HuH-7 (cell line): ENCODE measurements around the gene AQP5.

ENCODE experiments used
- DNase-seq: peaks from one replicate; pipeline ENCODE4 v3.0.0; 2011; ENCODE audit warnings: low spot score

AQP5 gene

GRCh38 chr12:49950273-49951251, 11.1 kb upstream of the AQP5 start, which contains the start of gene AQP2:
Gene AQP2 (plus strand): TSS chr12:49950737. CDS start chr12:49950831, 94 bp downstream.
- DNase-seq: no peak

DNA sequence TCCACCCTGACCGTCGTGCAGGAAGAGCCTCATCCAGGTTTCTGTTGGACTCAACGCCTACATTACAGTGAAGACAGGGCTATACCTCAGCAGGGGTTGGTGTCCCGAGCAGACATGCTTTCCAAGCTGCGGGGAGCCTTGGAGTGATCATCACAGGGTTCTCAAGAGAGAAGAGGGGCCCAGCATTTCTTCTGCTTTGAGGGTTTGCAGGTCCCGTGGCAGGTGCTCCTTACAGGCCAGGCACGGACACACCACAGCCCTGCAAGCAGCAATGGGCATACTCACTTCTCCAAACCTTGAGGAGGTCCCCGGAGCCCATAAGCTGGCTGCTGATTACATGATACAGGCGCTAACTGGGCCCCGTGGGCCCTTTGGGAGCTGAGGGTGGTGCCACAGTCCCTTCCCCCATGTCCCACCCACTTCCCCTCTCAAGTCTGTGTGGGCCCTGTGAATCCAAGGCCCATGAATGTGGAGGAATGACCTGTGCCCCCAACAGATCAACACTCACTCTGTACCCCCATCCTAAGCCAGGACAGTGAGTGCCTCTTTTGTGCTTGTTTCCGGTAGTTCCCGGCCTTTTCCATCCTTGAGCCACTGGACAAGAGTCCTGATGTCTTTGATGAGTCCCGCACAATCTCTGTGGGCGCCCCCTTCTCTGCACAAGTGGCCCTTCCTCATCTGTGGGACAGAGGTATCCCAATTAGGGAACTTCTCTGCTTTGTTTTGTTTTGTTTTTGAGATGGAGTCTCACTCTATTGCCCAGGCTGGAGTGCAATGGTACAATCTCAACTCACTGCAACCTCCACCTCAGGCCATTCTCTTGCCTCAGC, 10.0 kb upstream of the AQP5 start:
- DNase-seq: no peak

DNA sequence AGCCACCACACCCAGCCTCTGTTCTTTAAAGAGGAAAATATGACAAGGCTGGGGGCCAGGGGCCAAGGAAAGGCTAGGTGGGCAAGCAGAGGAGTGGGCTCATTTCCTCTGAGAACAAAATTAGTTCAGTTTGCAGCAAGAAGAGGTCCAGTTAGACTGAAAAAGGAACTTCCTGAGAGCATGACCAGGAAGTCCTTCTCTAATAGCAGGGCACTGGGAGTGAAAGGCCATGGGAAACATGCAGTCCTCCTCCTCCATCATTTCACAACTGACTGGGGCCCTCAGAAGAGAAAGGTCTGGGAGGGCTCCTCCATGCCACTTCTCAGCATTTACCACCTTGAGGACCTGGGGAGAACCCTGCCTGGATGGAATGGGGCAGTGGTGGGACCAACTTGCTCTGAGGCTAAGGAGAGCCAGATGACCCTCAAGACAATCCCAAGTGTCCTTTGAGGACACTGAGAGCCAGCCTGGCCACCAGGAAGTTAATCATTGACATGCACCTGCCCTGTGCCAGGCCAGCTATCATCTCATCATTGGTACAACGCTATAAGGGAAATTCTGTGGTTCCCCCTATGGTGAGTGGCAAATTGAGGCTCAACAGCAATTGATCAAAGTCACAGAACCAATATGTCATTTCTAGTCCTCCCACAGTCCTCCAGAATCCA, 9.1 kb upstream of the AQP5 start:
- DNase-seq: no peak

GRCh38 chr12:49953151-49953550, 8.5 kb upstream of the AQP5 start:
- DNase-seq: no peak

DNA sequence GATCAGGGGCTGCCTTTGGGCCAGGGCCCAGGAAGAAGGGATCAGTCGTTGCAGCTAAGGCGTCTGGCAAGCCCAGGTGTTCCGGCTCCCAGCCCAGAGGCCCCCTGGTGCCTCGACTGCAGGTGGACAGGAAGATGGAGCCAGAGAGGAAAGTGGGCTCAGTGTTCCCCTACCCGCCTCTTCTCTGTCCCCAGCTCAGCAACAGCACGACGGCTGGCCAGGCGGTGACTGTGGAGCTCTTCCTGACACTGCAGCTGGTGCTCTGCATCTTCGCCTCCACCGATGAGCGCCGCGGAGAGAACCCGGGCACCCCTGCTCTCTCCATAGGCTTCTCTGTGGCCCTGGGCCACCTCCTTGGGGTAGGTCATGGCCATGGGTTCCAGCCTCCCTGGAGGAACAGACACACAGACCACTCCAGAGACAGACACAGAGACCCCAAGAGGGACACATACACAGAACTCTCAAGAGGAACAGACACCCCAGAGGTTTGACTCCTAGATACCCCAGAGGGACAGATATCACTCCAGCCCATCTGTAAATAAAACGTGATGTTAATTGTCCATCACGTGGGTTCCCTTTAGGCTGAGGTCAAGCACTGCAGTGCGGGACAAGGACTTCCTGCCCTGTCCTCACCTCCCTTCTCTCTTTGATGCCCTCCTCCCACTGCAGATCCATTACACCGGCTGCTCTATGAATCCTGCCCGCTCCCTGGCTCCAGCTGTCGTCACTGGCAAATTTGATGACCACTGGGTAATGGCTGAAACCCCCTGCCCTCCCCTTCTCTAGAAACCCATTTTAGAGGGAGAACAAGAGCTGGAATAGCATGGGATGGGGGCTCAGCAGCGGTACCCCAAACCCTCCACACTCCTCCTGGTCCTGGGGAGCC, 7.5 kb upstream of the AQP5 start:
- DNase-seq: no peak

- DNase-seq: no peak
These were observed 6.5 kb upstream of the AQP5 start for GRCh38 chr12:49954863-49955830.

GRCh38 chr12:49955899-49956662, 5.6 kb upstream of the AQP5 start:
- no peak for DNase-seq

DNA sequence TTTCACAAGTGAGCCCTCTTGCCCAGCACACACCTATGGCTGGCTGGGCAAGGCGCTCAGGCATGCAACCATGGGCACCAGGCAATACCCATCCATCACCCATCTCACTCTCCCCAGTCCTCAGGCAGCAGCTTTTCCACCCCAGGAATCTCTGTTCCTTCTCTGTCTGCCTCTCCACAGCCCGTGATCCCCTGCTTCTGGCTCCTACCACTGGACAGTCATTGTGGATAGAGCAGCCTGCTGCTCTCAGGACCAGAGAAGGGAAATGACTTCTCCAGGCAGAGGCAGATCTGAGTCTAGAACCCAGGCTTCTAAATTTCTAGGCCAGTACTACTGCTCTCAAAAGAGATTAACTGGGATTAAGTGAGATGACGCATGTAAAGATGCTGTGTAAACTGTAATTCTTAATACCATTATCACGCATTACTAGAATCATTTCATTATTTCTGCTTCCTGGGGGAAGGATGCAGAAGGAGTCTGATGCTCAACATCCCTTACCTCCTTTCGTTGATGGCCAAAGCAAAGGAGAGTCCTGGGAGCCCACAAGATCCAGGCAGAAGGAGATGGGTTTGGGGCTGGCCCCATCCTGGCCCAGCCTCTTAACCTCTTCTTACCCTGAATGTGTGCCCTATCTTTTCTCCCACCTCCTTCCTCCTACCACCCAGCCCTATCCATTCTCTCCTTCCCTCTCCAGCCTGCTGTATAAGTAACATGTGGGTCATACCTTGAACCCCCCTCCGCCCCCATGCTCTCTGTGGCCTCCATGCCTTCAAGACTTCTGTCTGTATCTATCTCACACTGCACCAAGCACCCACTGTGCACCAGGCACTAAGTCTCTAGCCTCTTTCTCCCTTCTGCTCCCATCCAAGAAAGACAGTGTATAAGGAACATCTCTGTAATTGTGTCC, 4.8 kb upstream of the AQP5 start:
- no peak for DNase-seq

DNA sequence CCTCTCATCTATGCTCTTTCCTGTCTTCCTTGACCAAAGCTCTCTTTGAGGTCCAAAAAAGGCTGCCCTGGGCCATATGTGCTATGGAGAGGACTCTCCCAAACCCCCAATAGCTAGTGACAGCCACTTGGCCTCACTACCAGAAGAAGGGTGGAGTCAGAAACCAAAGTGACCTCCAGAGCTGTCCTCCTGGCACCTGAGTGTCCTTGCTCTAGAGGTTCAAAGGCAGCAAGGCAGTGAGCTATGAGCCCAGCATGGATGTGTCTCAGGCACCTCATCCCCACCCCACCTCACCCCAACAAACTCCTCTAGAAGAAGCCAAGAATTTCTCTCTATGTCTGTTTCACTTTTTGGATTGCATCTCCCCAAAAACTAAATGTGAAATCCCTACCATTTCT, 4.1 kb upstream of the AQP5 start:
- no peak for DNase-seq

- DNase-seq: no peak
These were observed 1.8 kb upstream of the AQP5 start for GRCh38 chr12:49959685-49960473.

DNA sequence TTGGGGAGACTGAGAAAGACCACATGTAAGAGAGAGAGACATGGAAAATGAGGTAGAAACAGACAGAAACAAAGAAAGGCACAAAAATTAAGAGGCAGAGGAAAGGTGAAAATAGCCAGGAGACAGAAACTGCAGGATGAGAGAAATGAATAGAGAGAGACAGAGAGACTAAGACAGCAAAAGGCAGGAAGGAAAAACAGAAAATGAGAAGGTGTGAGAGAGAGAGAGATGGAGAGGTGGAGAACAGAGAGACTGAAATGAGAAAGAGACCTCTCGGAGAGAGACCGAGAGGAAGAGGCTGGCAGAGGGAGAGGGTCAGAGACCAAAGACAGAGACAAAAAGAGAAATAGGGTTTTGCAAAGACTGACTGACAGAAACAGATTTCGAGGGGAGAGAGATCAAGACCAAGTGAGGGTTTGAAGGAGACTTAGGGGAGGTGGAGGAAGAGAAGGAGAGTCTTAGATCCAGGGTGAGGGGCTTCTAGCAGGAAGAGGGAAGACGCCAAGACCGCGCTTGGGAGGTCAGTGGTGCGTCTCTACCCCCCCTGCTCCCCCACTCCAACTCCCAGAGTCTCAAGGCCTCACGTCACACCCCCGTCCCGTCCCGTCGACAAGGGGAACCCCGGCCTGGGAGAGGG, 1.1 kb upstream of the AQP5 start:
- DNase-seq: no peak

- DNase-seq: no peak
These were observed 507 bp downstream of the AQP5 start for GRCh38 chr12:49961993-49962764.

- no peak for DNase-seq
These were observed 1.4 kb downstream of the AQP5 start for GRCh38 chr12:49962861-49963765.

DNA sequence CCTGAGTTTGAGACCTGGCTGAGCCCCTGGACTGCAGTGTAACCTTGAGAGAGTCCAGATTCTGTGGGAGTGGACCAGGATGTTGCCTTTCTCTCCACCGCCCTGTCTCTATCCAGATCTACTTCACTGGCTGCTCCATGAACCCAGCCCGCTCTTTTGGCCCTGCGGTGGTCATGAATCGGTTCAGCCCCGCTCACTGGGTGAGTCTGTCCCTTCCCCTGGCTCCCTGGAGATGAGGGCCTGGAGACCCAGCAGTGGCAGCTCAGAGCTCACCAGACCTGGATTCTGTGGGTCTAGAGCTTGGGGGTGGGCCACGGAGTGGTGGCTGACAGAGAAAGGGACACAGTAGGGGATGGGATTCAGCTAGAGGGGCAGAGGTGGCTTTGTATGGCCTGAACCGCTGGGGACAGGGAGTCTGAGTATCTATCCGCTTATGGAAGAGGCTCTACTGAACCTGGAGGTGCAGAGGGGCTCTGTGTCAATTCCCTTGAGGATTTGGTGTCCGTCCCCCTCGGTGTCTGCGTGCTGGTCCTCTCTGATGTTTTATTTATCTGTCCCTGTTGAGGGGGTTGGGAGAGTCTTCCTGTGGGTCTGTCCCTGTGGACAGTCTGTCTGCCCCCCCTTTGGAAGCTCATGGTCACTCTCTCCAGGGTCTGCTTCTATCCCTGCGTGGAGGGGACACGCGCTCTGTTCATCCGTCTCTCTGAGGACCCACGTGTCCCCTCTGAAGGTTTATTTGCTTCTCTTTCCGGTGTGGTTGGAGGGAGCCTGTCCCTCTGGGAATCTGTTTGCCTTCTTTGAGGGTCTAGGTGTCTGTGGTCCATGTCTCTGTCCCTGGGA, 2.5 kb downstream of the AQP5 start:
- no peak for DNase-seq
